Measurements from ENCODE around the gene FRMD4A. TPM values are rescaled to one million over a fixed set of nuclear protein-coding genes. Genes with fewer than 3 reads are reported as not detected.

The FRMD4A gene
- total RNA-seq, 1 donor from 2014 or later: 28.2 TPM

GRCh38 chr10:13730306-13730652 lies 600.4 kb downstream of the FRMD4A start:
- no peak for TF ChIP-seq CTCF (IDR thresholded peaks at IDR 0.05; ENCODE audit: insufficient read depth, low read length, poor library complexity, severe bottlenecking)
- Histone ChIP-seq H3K4me3 (ENCODE audit: low read depth, low read length) (no peak overlapping the region), H3K27me3 (ENCODE audit: control insufficient read depth, insufficient read depth, low read length) (no peaks in the 10 kb centered on the region), H3K36me3 (ENCODE audit: control insufficient read depth, insufficient read depth, low read length) (no peaks in the 10 kb centered on the region)
- no peak for DNase-seq (ENCODE audit: low read depth)

GRCh38 chr10:13729586-13730305 lies 601.0 kb downstream of the FRMD4A start:
- no peaks in the 10 kb centered on the region for H3K36me3 ChIP-seq (ENCODE audit: control insufficient read depth, insufficient read depth, low read length)
- H3K27me3 ChIP-seq (ENCODE audit: control insufficient read depth, insufficient read depth, low read length): no peaks in the 10 kb centered on the region
- no peak overlapping the region for H3K4me3 ChIP-seq (ENCODE audit: low read depth, low read length)
- DNase-seq (ENCODE audit: low read depth): no peak
- TF ChIP-seq CTCF (IDR thresholded peaks at IDR 0.05; ENCODE audit: insufficient read depth, low read length, poor library complexity, severe bottlenecking): no peak

GRCh38 chr10:13728898-13729535 lies 601.7 kb downstream of the FRMD4A start:
- no peak for TF ChIP-seq CTCF (IDR thresholded peaks at IDR 0.05; ENCODE audit: insufficient read depth, low read length, poor library complexity, severe bottlenecking)
- DNase-seq (ENCODE audit: low read depth): no peak
- no peaks in the 10 kb centered on the region for H3K27me3 ChIP-seq (ENCODE audit: control insufficient read depth, insufficient read depth, low read length)

GRCh38 chr10:13725594-13725993 lies 605.1 kb downstream of the FRMD4A start:
- H3K36me3 ChIP-seq (ENCODE audit: control insufficient read depth, insufficient read depth, low read length): no peaks in the 10 kb centered on the region
- no peak for DNase-seq (ENCODE audit: low read depth)
- H3K4me3 ChIP-seq (ENCODE audit: low read depth, low read length): no peak overlapping the region
- H3K27me3 ChIP-seq (ENCODE audit: control insufficient read depth, insufficient read depth, low read length): no peaks in the 10 kb centered on the region
- TF ChIP-seq CTCF (IDR thresholded peaks at IDR 0.05; ENCODE audit: insufficient read depth, low read length, poor library complexity, severe bottlenecking): no peak

More at GRCh38 chr10:13728898-13729535, 601.7 kb downstream of the FRMD4A start:
- Histone ChIP-seq H3K4me3 (ENCODE audit: low read depth, low read length) (no peak overlapping the region), H3K36me3 (ENCODE audit: control insufficient read depth, insufficient read depth, low read length) (no peaks in the 10 kb centered on the region)

GRCh38 chr10:13724484-13724883 lies 606.2 kb downstream of the FRMD4A start:
- no peak for TF ChIP-seq CTCF (IDR thresholded peaks at IDR 0.05; ENCODE audit: insufficient read depth, low read length, poor library complexity, severe bottlenecking)
- H3K4me3 ChIP-seq (ENCODE audit: low read depth, low read length): no peak overlapping the region
- no peaks in the 10 kb centered on the region for H3K36me3 ChIP-seq (ENCODE audit: control insufficient read depth, insufficient read depth, low read length)
- no peaks in the 10 kb centered on the region for H3K27me3 ChIP-seq (ENCODE audit: control insufficient read depth, insufficient read depth, low read length)
- DNase-seq (ENCODE audit: low read depth): no peak
